Spinal cord (tissue), 10 donors: ENCODE results near the gene PTAR1. TPM values are rescaled to one million over a fixed set of nuclear protein-coding genes. Genes with fewer than 3 reads are reported as not detected.

Source experiments
- DNase-seq, 6 donors: peaks; one replicate each; pipeline versions ENCODE4 v3.0.0 to v3.0.0-alpha.2; 2013 to 2015; ENCODE audit warnings: low spot score in 6 of 6, low read depth in 4 of 6
- H3K27ac ChIP-seq: one replicate; pipeline ENCODE4 v1.5.1; 2013; ENCODE audit warnings: low read depth, low read length, control low read depth
- H3K27me3 ChIP-seq: one replicate; pipeline ENCODE4 v1.6.1; 2013; ENCODE audit warnings: low read length; ENCODE audit not compliant: control insufficient read depth, insufficient read depth
- H3K36me3 ChIP-seq: one replicate; pipeline ENCODE4 v1.6.1; 2013; ENCODE audit warnings: low read length; ENCODE audit not compliant: control insufficient read depth, insufficient read depth
- H3K4me1 ChIP-seq: one replicate; pipeline ENCODE4 v1.6.1; 2013; ENCODE audit warnings: low read length; ENCODE audit not compliant: control insufficient read depth, insufficient read depth
- H3K4me3 ChIP-seq: one replicate; pipeline ENCODE4 v1.5.1; 2013; ENCODE audit warnings: low read depth, low read length, control low read depth
- H3K9me3 ChIP-seq: one replicate; pipeline ENCODE4 v1.6.1; 2013; ENCODE audit warnings: low read length; ENCODE audit not compliant: control insufficient read depth, insufficient read depth
- WGBS: methylation state at CpG from one replicate; pipeline ENCODE4 v1.1.5; 2013; ENCODE audit warnings: missing lambda C conversion rate; ENCODE audit not compliant: insufficient coverage; 5-methylcytosine and 5-hydroxymethylcytosine counted together
- polyA plus RNA-seq, 2 donors: library from polyadenylated mRNA; unstranded; fragments of 120-200 nt; gene quantifications; one replicate each; pipeline ENCODE4 v1.2.1, GENCODE V29; 2013; ENCODE audit not compliant: insufficient read length in 2 of 2
- total RNA-seq, 2 donors: library from RNA; depleted of rRNA in 1 of 2; stranded (reverse); fragments of 120-200 nt in 1 of 2; fragments of >200 nt in 1 of 2; gene quantifications; one replicate each; pipeline versions ENCODE4 v1.2.3 to v1.2.4, GENCODE V29; 2013 to 2014
- donor health status: healthy.

The PTAR1 gene
- total and polyA plus RNA-seq, 4 donors, result 29.3 to 158 (median 73.0) TPM

DNA sequence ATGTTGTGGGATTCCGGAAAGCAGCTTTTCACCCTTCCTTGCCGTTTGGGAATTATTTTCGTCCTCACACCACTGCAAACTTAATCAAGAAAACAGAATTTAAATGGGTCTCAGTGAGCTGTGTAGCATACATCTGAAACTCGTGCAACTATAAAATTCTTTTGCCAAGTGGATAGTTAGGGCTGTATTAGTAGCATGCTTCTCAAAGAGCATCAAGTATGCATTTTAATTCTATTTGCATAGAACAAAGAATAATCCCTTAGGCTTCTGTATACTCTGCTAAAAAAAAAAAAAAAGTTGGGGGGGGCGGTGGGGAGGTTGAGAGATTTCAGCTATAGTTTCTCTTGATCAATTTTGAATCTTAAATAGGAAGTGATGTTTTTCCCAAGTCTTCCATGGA lies 75.9 kb downstream of the PTAR1 start:
- no peaks in the 10 kb centered on the region for H3K4me1 ChIP-seq
- DNase-seq, result no peak
- H3K4me3 ChIP-seq, result no peak overlapping the region
- no peaks in the 10 kb centered on the region for H3K27me3 ChIP-seq
- no peak overlapping the region for H3K27ac ChIP-seq
- no peaks in the 10 kb centered on the region for H3K36me3 ChIP-seq
- no CpG with 5 or more reads among the region's 5 CpGs for WGBS
- no peaks in the 10 kb centered on the region for H3K9me3 ChIP-seq

DNA sequence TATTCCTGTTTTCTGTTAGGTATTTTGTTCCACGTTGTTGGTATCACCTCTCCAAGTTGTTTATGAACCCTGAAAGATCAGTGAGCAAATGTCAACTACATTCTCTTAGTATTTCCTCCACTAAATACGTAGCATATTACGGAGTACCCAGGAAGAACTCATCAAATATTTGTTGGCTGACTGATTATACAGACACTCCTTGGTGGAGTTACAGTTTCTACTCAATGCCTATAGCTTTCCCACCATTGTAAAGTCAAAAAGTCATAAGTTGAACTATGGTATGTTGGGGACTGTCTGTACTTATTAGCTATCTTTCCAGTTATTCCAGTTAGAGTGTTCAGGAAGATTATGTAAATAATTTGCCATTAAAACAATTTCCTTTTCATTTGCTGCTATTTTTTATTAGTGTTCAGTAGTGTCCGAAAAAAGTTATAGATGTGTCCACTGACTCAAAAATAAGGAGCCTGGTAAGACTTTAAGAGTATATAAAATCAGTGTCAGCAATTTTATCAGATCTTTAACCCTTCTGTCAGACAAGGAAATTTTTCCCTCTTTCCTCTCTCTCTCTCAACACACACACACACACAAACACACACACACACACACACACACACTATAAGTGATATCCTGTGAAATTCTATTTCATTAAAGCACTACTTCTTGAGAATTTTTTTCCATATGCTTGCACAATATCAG lies 80.8 kb downstream of the PTAR1 start:
- no peaks in the 10 kb centered on the region for H3K36me3 ChIP-seq
- H3K27ac ChIP-seq, result no peak overlapping the region
- H3K27me3 ChIP-seq, result no peaks in the 10 kb centered on the region
- H3K9me3 ChIP-seq, result no peaks in the 10 kb centered on the region
- WGBS, result no CpG with 5 or more reads among the region's 4 CpGs
- no peak for DNase-seq
- peaks cover 2% of the 10 kb centered on the region for H3K4me1 ChIP-seq
- no peak overlapping the region for H3K4me3 ChIP-seq

DNA sequence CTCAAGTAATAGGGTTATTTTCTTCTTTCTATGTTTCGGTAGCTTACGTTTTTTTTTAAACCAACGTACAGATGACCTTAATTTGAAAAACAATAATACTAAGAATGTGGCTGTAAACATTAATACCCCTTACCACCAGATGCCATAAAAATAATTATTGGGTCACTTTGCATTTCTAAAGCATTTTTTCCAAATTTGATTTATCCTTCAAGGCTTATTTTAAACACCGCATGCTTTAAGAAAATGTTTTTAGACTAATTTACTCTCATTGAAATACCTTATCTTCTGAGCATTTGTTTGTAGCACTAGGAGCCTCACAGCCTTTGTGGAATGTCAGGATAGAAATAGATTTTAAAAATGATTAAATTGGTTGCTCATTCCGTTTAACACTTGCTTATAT lies 81.9 kb downstream of the PTAR1 start:
- no peaks in the 10 kb centered on the region for H3K36me3 ChIP-seq
- WGBS, result no CpG with 5 or more reads among the region's 5 CpGs
- no peaks in the 10 kb centered on the region for H3K9me3 ChIP-seq
- no peak overlapping the region for H3K4me3 ChIP-seq
- no peak for DNase-seq
- H3K27me3 ChIP-seq, result no peaks in the 10 kb centered on the region
- H3K4me1 ChIP-seq, result peaks cover 12% of the 10 kb centered on the region
- H3K27ac ChIP-seq, result no peak overlapping the region

DNA sequence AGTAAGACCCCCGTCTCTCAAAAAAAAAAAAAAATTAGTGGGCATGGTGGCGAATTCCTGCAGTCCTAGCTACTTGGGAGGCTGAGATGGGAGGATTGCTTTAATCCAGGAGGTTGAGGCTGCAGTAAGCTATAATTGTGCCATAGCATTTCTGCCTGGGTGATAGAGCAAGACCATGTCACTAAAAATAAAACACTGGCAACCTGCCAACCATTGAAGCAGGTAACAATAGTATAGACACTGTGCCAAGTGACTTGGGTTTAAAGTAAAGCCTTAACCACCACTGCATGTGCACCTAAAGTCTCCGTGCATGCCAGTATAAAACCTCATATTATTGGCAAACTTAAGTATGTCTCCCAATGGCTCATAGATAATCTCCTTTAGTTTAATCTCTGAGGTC lies 84.2 kb downstream of the PTAR1 start:
- DNase-seq, result no peak
- Histone ChIP-seq H3K4me1 (peaks cover 21% of the 10 kb centered on the region), H3K27me3 (no peaks in the 10 kb centered on the region), H3K27ac (no peak overlapping the region), H3K36me3 (no peaks in the 10 kb centered on the region), H3K9me3 (no peaks in the 10 kb centered on the region), H3K4me3 (no peak overlapping the region)
- 100% methylated on average over 1 of the region's 3 CpGs for WGBS

GRCh38 chr9:69674716-69675438 lies 84.9 kb downstream of the PTAR1 start:
- no peak overlapping the region for H3K4me3 ChIP-seq
- WGBS, result 100% methylated on average over 1 of the region's 3 CpGs

GRCh38 chr9:69674112-69674685 lies 85.6 kb downstream of the PTAR1 start:
- DNase-seq, result peak in 1 of 6 donors; percentile 47
- WGBS, result 87% methylated on average over 9 of the region's 11 CpGs

More at GRCh38 chr9:69674716-69675438, 84.9 kb downstream of the PTAR1 start:
- no peaks in the 10 kb centered on the region for H3K36me3 ChIP-seq
- peaks cover 21% of the 10 kb centered on the region for H3K4me1 ChIP-seq
- H3K27ac ChIP-seq, result no peak overlapping the region
- H3K27me3 ChIP-seq, result no peaks in the 10 kb centered on the region
- DNase-seq, result peak in 1 of 6 donors; percentile 20
- H3K9me3 ChIP-seq, result no peaks in the 10 kb centered on the region

GRCh38 chr9:69673311-69673640 lies 86.5 kb downstream of the PTAR1 start:
- H3K36me3 ChIP-seq, result no peaks in the 10 kb centered on the region
- H3K4me3 ChIP-seq, result peak overlapping the region; percentile 84
- no CpG with 5 or more reads among the region's 6 CpGs for WGBS
- peaks cover 21% of the 10 kb centered on the region for H3K4me1 ChIP-seq
- no peaks in the 10 kb centered on the region for H3K27me3 ChIP-seq
- H3K9me3 ChIP-seq, result no peaks in the 10 kb centered on the region
- peak overlapping the region; percentile 94 for H3K27ac ChIP-seq
- no peak for DNase-seq

More at GRCh38 chr9:69674112-69674685, 85.6 kb downstream of the PTAR1 start:
- no peaks in the 10 kb centered on the region for H3K36me3 ChIP-seq
- no peak overlapping the region for H3K4me3 ChIP-seq
- H3K27ac ChIP-seq, result no peak overlapping the region
- H3K4me1 ChIP-seq, result peaks cover 21% of the 10 kb centered on the region
- H3K9me3 ChIP-seq, result no peaks in the 10 kb centered on the region
- H3K27me3 ChIP-seq, result no peaks in the 10 kb centered on the region

GRCh38 chr9:69672596-69673310 lies 87.1 kb downstream of the PTAR1 start:
- peaks cover 21% of the 10 kb centered on the region for H3K4me1 ChIP-seq
- under 1% methylated on average over 60 of the region's 60 CpGs for WGBS

DNA sequence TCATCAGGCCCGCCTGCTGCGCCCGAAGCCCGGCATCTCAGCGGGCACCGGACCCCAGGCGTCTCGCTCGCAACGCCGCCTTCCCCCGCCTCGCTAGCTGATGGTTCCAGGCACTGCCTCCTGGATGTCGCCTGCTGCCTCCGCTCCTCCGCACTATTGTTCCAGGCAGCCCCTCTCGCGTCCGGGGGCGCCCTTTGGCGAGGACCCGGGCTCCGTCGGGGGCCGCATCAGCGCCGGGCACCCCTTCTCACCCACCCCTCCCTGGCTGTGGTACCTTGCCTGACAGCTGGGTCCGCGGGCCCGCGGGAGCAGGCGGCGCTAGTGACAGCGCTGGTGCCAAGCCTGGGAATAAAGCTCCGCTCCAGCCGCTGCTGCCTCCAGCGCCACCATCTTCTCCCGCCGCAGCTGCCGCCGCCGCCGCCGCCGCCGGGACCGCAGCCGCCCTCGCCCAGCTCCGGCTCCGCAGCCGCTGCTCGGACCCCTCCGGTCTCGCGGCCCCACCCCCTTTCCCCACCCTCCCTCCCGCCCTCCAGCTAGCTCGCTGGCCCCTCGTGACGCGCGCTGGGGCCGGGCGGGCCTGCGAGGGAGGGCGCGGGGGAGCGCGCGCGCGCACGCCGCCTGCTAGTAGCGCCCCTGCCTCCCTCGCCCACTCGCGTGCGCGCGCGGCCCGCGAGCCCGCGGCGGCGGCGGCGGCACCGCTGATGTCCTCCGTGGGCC lies 87.8 kb downstream of the PTAR1 start, which contains the start of gene APBA1:
Gene APBA1 (minus strand): TSS at position 493 of the 717 bp plus-strand sequence.
- H3K36me3 ChIP-seq, result no peaks in the 10 kb centered on the region
- WGBS, result under 1% methylated on average over 91 of the region's 92 CpGs

More at GRCh38 chr9:69672596-69673310, 87.1 kb downstream of the PTAR1 start:
- Histone ChIP-seq H3K9me3 (no peaks in the 10 kb centered on the region), H3K27ac (peak overlapping the region; percentile 94), H3K36me3 (no peaks in the 10 kb centered on the region), H3K4me3 (peak overlapping the region; percentile 84), H3K27me3 (no peaks in the 10 kb centered on the region)
- DNase-seq, result peak; percentile 74 to 97 (median 82)

More for the DNA sequence above, 87.8 kb downstream of the PTAR1 start, which contains the start of gene APBA1:
- H3K4me1 ChIP-seq, result peaks cover 21% of the 10 kb centered on the region
- H3K27me3 ChIP-seq, result no peaks in the 10 kb centered on the region
- H3K9me3 ChIP-seq, result no peaks in the 10 kb centered on the region
- peak within 1 kb of the TSS; percentile 94 for H3K27ac ChIP-seq
- peak; percentile 31 to 96 (median 82) for DNase-seq
- H3K4me3 ChIP-seq, result peak within 1 kb of the TSS; percentile 84
